Nephron (organoid): ENCODE measurements around the gene CAPN12.
"Not testable (repeated sequence)": the region's sequence is repeated elsewhere in the genome, so short reads cannot be mapped to it uniquely, and the experiment has no call there.

ENCODE experiments used
- H3K27ac Mint-ChIP-seq, 3 experiments: 2 replicates each; pipeline ENCODE4 v1.8.0; 2020; ENCODE audit warnings: mixed read lengths in 3 of 3, mild to moderate bottlenecking in 2 of 3, moderate library complexity in 1 of 3
- H3K27me3 Mint-ChIP-seq: 2 replicates; pipeline ENCODE4 v1.8.0; 2021; ENCODE audit warnings: low read depth, mild to moderate bottlenecking, moderate library complexity, mixed read lengths
- H3K36me3 Mint-ChIP-seq: 2 replicates; pipeline ENCODE4 v1.8.0; 2020; ENCODE audit warnings: low read depth, mixed read lengths
- H3K4me1 Mint-ChIP-seq: 2 replicates; pipeline ENCODE4 v1.8.0; 2020; ENCODE audit warnings: mixed read lengths
- H3K4me3 Mint-ChIP-seq, 3 experiments: 2 replicates each; pipeline ENCODE4 v1.8.0; 2020; ENCODE audit warnings: mild to moderate bottlenecking in 3 of 3, mixed read lengths in 3 of 3, moderate library complexity in 2 of 3
- H3K9me3 Mint-ChIP-seq: 2 replicates; pipeline ENCODE4 v1.8.0; 2020; ENCODE audit warnings: mixed read lengths
- CTCF ChIP-seq, 3 experiments: fragments of 200-600 bp; sonication (generic); IDR thresholded peaks; one replicate each; pipeline ENCODE4 v1.5.0; 2021; ENCODE audit warnings: antibody characterized with exemption in 3 of 3; ENCODE audit not compliant: unreplicated experiment in 3 of 3

CAPN12 gene

GRCh38 chr19:38759590-38760003 is 15.3 kb upstream of the CAPN12 start:
- peaks cover 3% of the 10 kb centered on the region for H3K9me3 Mint-ChIP-seq

GRCh38 chr19:38754196-38754595 is 9.9 kb upstream of the CAPN12 start:
- not testable (repeated sequence) for H3K9me3 Mint-ChIP-seq, H3K4me3 Mint-ChIP-seq, H3K4me1 Mint-ChIP-seq, H3K27ac Mint-ChIP-seq, H3K36me3 Mint-ChIP-seq, H3K27me3 Mint-ChIP-seq

More at GRCh38 chr19:38759590-38760003, 15.3 kb upstream of the CAPN12 start:
- TF ChIP-seq CTCF (IDR thresholded peaks at IDR 0.05; ENCODE audit: unreplicated experiment in 3 of 3) = no peak
- H3K27ac Mint-ChIP-seq = peak overlapping the region in 1 of 3 experiments; percentile 46
- no peaks in the 10 kb centered on the region for H3K4me1 Mint-ChIP-seq
- H3K36me3 Mint-ChIP-seq = no peaks in the 10 kb centered on the region
- no peak overlapping the region for H3K4me3 Mint-ChIP-seq
- H3K27me3 Mint-ChIP-seq = no peaks in the 10 kb centered on the region

GRCh38 chr19:38753783-38754182 is 9.5 kb upstream of the CAPN12 start:
- H3K27ac Mint-ChIP-seq, H3K4me3 Mint-ChIP-seq, H3K36me3 Mint-ChIP-seq, H3K4me1 Mint-ChIP-seq, H3K27me3 Mint-ChIP-seq, H3K9me3 Mint-ChIP-seq: not testable (repeated sequence)

GRCh38 chr19:38745316-38745715 is 1.0 kb upstream of the CAPN12 start:
- no peaks in the 10 kb centered on the region for H3K27me3 Mint-ChIP-seq
- no peak overlapping the region for H3K4me3 Mint-ChIP-seq
- H3K4me1 Mint-ChIP-seq = no peaks in the 10 kb centered on the region
- no peak for TF ChIP-seq CTCF (IDR thresholded peaks at IDR 0.05; ENCODE audit: unreplicated experiment in 3 of 3)
- H3K36me3 Mint-ChIP-seq = no peaks in the 10 kb centered on the region
- no peak overlapping the region for H3K27ac Mint-ChIP-seq
- no peaks in the 10 kb centered on the region for H3K9me3 Mint-ChIP-seq

- H3K27me3 Mint-ChIP-seq = no peaks in the 10 kb centered on the region
- H3K4me1 Mint-ChIP-seq = no peaks in the 10 kb centered on the region
- H3K9me3 Mint-ChIP-seq = no peaks in the 10 kb centered on the region
- no peaks in the 10 kb centered on the region for H3K36me3 Mint-ChIP-seq
- H3K27ac Mint-ChIP-seq = no peak overlapping the region
- no peak for TF ChIP-seq CTCF (IDR thresholded peaks at IDR 0.05; ENCODE audit: unreplicated experiment in 3 of 3)
- no peak overlapping the region for H3K4me3 Mint-ChIP-seq
Measured at GRCh38 chr19:38744874-38745273, 600 bp upstream of the CAPN12 start.

GRCh38 chr19:38743394-38744297 is 628 bp downstream of the CAPN12 start:
- Mint-ChIP-seq H3K36me3 (no peaks in the 10 kb centered on the region), H3K4me1 (no peaks in the 10 kb centered on the region), H3K27ac (no peak overlapping the region), H3K27me3 (peaks cover 8% of the 10 kb centered on the region), H3K9me3 (no peaks in the 10 kb centered on the region), H3K4me3 (no peak overlapping the region)
- no peak for TF ChIP-seq CTCF (IDR thresholded peaks at IDR 0.05; ENCODE audit: unreplicated experiment in 3 of 3)

- H3K27ac Mint-ChIP-seq = no peak overlapping the region
- peaks cover 13% of the 10 kb centered on the region for H3K27me3 Mint-ChIP-seq
- H3K9me3 Mint-ChIP-seq = no peaks in the 10 kb centered on the region
- H3K4me1 Mint-ChIP-seq = peaks cover 2% of the 10 kb centered on the region
- no peak for TF ChIP-seq CTCF (IDR thresholded peaks at IDR 0.05; ENCODE audit: unreplicated experiment in 3 of 3)
- no peaks in the 10 kb centered on the region for H3K36me3 Mint-ChIP-seq
- H3K4me3 Mint-ChIP-seq = no peak overlapping the region
Measured at GRCh38 chr19:38742906-38743305, 1.4 kb downstream of the CAPN12 start.
